ENCODE data around the gene RMDN2.
"Not testable (repeated sequence)": the region's sequence is repeated elsewhere in the genome, so short reads cannot be mapped to it uniquely, and the experiment has no call there.

Gene RMDN2

GRCh38 chr2:37997629-37998028 lies 72.5 kb downstream of the RMDN2 start:
- DNase-seq, result no peak

- no peak for DNase-seq
Observed at GRCh38 chr2:38000485-38001222, 75.6 kb downstream of the RMDN2 start.

GRCh38 chr2:38010187-38010586 lies 85.1 kb downstream of the RMDN2 start:
- not testable (repeated sequence) for DNase-seq

GRCh38 chr2:38010995-38011394 lies 85.9 kb downstream of the RMDN2 start:
- DNase-seq, result no peak

GRCh38 chr2:38013158-38013752 lies 88.2 kb downstream of the RMDN2 start:
- DNase-seq, result no peak

- no peak for DNase-seq
Observed at GRCh38 chr2:38016219-38016618, 91.1 kb downstream of the RMDN2 start.

GRCh38 chr2:38017836-38018235 lies 92.7 kb downstream of the RMDN2 start:
- DNase-seq, result no peak

GRCh38 chr2:38020359-38021069 lies 95.4 kb downstream of the RMDN2 start:
- not testable (repeated sequence) for DNase-seq

- no peak for DNase-seq
Observed at GRCh38 chr2:38021589-38021988, 96.5 kb downstream of the RMDN2 start.

GRCh38 chr2:38026846-38027245 lies 101.8 kb downstream of the RMDN2 start:
- DNase-seq, result no peak

GRCh38 chr2:38028829-38029228 lies 103.7 kb downstream of the RMDN2 start:
- no peak for DNase-seq

GRCh38 chr2:38029512-38029911 lies 104.4 kb downstream of the RMDN2 start:
- no peak for DNase-seq

- DNase-seq, result no peak
Observed at GRCh38 chr2:38030635-38031355, 105.7 kb downstream of the RMDN2 start.

GRCh38 chr2:38032946-38033345 lies 107.9 kb downstream of the RMDN2 start:
- no peak for DNase-seq

- DNase-seq, result no peak
Observed at GRCh38 chr2:38033646-38034045, 108.6 kb downstream of the RMDN2 start.

- DNase-seq, result no peak
Observed at GRCh38 chr2:38035968-38036367, 110.9 kb downstream of the RMDN2 start.

- DNase-seq, result no peak
Observed at GRCh38 chr2:38037325-38037724, 112.2 kb downstream of the RMDN2 start.

GRCh38 chr2:38037757-38038621 lies 112.9 kb downstream of the RMDN2 start:
- no peak for DNase-seq

GRCh38 chr2:38038682-38039081 lies 113.6 kb downstream of the RMDN2 start:
- DNase-seq, result no peak

- no peak for DNase-seq
Observed at GRCh38 chr2:38039121-38039910, 114.2 kb downstream of the RMDN2 start.

GRCh38 chr2:38045811-38046210 lies 120.7 kb downstream of the RMDN2 start:
- DNase-seq, result no peak

GRCh38 chr2:38056216-38056615 lies 131.1 kb downstream of the RMDN2 start:
- DNase-seq, result no peak
